GM12878 (cell line): ENCODE data around the gene C17orf58.

Source experiments
- HDAC2 ChIP-seq: fragments of 200-600 bp; sonication (generic); IDR thresholded peaks from 2 replicates; pipeline ENCODE4 v1.6.1; 2017
- MAX ChIP-seq: IDR thresholded peaks from 2 replicates; pipeline ENCODE4 v1.6.1; 2012; ENCODE audit warnings: low read depth, low read length, improper control_type of control experiment
- TF ChIP-seq, protein P1 (sequence below): IDR thresholded peaks from 2 replicates; pipeline ENCODE4 v1.6.1; 2012; ENCODE audit warnings: mild to moderate bottlenecking, low read depth, low read length

- TF ChIP-seq MAX (no peak), HDAC2 (no peak)
- TF ChIP-seq, protein P1, sequence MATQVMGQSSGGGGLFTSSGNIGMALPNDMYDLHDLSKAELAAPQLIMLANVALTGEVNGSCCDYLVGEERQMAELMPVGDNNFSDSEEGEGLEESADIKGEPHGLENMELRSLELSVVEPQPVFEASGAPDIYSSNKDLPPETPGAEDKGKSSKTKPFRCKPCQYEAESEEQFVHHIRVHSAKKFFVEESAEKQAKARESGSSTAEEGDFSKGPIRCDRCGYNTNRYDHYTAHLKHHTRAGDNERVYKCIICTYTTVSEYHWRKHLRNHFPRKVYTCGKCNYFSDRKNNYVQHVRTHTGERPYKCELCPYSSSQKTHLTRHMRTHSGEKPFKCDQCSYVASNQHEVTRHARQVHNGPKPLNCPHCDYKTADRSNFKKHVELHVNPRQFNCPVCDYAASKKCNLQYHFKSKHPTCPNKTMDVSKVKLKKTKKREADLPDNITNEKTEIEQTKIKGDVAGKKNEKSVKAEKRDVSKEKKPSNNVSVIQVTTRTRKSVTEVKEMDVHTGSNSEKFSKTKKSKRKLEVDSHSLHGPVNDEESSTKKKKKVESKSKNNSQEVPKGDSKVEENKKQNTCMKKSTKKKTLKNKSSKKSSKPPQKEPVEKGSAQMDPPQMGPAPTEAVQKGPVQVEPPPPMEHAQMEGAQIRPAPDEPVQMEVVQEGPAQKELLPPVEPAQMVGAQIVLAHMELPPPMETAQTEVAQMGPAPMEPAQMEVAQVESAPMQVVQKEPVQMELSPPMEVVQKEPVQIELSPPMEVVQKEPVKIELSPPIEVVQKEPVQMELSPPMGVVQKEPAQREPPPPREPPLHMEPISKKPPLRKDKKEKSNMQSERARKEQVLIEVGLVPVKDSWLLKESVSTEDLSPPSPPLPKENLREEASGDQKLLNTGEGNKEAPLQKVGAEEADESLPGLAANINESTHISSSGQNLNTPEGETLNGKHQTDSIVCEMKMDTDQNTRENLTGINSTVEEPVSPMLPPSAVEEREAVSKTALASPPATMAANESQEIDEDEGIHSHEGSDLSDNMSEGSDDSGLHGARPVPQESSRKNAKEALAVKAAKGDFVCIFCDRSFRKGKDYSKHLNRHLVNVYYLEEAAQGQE, result no peak
These were observed 14.1 kb downstream of the C17orf58 start for GRCh38 chr17:67982034-67982640.
